ENCODE results near the gene HES2. TPM values are rescaled to one million over a fixed set of nuclear protein-coding genes. Genes with fewer than 3 reads are reported as not detected.

The HES2 gene
- total RNA-seq, 1 donor from 2014 or later = 0.10 TPM

DNA sequence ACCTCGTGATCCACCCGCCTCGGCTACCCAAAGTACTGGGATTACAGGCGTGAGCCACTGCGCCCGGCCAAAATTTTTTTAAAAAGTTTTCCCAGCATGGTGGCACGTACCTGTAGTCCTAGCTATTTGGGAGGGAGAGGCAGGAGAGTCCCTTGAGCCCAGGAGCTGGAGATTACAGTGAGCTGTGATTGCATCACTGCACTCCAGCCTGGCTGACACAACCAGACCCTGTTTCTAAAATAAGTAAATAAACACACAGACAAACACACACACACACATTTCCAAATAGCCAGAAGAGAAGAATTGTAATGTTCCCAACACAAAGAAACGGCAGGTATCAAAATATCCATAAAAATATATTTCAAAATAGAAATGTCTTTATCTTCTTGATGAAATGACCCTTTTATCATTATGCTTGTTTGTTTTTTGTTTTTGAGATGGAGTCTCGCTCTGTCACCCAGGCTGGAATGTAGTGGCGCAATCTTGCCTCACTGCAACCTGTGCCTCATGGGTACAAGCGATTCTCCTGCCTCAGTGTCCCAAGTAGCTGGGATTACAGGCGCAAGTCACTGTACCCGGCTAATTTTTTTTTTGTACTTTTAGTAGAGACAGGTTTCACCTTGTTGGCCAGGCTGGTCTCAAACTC lies 9.3 kb downstream of the HES2 start:
- no peak overlapping the region for H3K27ac Mint-ChIP-seq (ENCODE audit: unreplicated experiment)
- no peak overlapping the region for H3K4me3 Mint-ChIP-seq (ENCODE audit: unreplicated experiment)
- H3K27me3 Mint-ChIP-seq (ENCODE audit: unreplicated experiment) = peaks cover 6% of the 10 kb centered on the region
- TF ChIP-seq, protein P1, sequence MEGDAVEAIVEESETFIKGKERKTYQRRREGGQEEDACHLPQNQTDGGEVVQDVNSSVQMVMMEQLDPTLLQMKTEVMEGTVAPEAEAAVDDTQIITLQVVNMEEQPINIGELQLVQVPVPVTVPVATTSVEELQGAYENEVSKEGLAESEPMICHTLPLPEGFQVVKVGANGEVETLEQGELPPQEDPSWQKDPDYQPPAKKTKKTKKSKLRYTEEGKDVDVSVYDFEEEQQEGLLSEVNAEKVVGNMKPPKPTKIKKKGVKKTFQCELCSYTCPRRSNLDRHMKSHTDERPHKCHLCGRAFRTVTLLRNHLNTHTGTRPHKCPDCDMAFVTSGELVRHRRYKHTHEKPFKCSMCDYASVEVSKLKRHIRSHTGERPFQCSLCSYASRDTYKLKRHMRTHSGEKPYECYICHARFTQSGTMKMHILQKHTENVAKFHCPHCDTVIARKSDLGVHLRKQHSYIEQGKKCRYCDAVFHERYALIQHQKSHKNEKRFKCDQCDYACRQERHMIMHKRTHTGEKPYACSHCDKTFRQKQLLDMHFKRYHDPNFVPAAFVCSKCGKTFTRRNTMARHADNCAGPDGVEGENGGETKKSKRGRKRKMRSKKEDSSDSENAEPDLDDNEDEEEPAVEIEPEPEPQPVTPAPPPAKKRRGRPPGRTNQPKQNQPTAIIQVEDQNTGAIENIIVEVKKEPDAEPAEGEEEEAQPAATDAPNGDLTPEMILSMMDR (IDR thresholded peaks at IDR 0.05; ENCODE audit: unreplicated experiment) = no peak
- DNase-seq (ENCODE audit: low spot score) = no peak
- no peaks in the 10 kb centered on the region for H3K9me3 Mint-ChIP-seq (ENCODE audit: unreplicated experiment)
- H3K4me1 Mint-ChIP-seq (ENCODE audit: unreplicated experiment) = no peaks in the 10 kb centered on the region
- H3K36me3 Mint-ChIP-seq (ENCODE audit: low read depth, unreplicated experiment) = no peaks in the 10 kb centered on the region

DNA sequence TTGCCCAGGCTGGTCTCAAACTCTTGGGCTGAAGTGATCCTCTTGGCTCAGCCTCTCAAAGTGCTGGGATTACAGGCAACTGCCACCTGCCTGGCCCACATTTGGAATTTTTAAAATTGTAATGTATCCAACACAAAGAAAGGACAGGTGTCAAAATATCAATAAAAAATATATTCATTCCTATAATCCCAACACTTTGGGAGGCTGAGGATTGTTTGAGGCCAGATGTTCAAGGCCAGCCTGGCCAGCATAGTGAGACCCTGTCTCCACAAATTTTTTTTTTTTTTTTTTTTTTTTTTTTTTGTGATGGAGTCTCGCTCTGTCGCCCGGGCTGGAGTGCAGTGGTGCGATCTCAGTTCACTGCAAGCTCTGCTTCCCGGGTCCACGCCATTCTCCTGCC lies 10.0 kb downstream of the HES2 start:
- H3K27me3 Mint-ChIP-seq (ENCODE audit: unreplicated experiment) = peaks cover 5% of the 10 kb centered on the region
- H3K4me3 Mint-ChIP-seq (ENCODE audit: unreplicated experiment) = no peak overlapping the region
- H3K4me1 Mint-ChIP-seq (ENCODE audit: unreplicated experiment) = no peaks in the 10 kb centered on the region
- no peak overlapping the region for H3K27ac Mint-ChIP-seq (ENCODE audit: unreplicated experiment)
- no peaks in the 10 kb centered on the region for H3K9me3 Mint-ChIP-seq (ENCODE audit: unreplicated experiment)
- DNase-seq (ENCODE audit: low spot score) = no peak
- H3K36me3 Mint-ChIP-seq (ENCODE audit: low read depth, unreplicated experiment) = no peaks in the 10 kb centered on the region
- TF ChIP-seq, protein P1 (IDR thresholded peaks at IDR 0.05; ENCODE audit: unreplicated experiment) = no peak

DNA sequence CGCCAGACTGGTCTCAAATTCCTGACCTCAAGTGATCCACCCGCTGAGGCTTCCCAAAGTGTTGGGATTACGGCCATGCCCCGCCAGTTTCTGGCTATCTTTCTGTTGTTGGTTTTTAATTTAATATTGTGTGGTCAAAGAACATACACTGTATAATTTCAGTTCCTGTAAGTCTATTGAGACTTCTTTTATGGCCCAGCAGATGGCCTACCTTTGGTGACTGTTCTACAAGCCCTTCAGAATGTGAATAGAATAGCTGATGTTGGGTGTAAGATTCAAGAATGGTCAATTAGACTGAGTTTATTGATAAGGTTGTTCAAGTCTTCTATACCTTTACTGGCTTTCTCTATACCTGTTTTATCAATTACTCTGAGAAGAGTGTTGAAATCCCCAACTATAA lies 10.7 kb downstream of the HES2 start:
- Mint-ChIP-seq H3K9me3 (ENCODE audit: unreplicated experiment) (no peaks in the 10 kb centered on the region), H3K4me1 (ENCODE audit: unreplicated experiment) (no peaks in the 10 kb centered on the region), H3K27me3 (ENCODE audit: unreplicated experiment) (peaks cover 2% of the 10 kb centered on the region), H3K4me3 (ENCODE audit: unreplicated experiment) (no peak overlapping the region), H3K27ac (ENCODE audit: unreplicated experiment) (no peak overlapping the region), H3K36me3 (ENCODE audit: low read depth, unreplicated experiment) (no peaks in the 10 kb centered on the region)
- DNase-seq (ENCODE audit: low spot score) = no peak
- TF ChIP-seq, protein P1 (IDR thresholded peaks at IDR 0.05; ENCODE audit: unreplicated experiment) = no peak

DNA sequence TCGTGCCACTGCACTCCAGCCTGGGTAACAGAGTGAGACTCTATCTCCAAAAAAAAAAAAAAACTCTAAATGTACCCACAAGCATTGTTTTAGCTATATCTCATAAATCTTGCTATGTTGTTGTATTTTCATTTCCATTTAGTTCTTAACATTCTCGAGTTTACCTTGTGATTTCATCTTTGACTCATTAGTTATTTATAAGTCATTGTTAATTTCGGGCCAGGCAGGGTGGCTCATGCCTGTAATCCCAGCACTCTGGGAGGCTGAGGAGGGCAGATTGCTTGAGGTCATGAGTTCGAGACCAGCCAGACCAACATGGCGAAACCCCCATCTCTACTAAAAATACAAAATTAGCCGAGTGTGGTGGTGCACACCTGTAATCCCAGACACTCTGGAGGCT lies 11.7 kb downstream of the HES2 start:
- H3K4me3 Mint-ChIP-seq (ENCODE audit: unreplicated experiment) = no peak overlapping the region
- H3K4me1 Mint-ChIP-seq (ENCODE audit: unreplicated experiment) = no peaks in the 10 kb centered on the region
- TF ChIP-seq, protein P1 (IDR thresholded peaks at IDR 0.05; ENCODE audit: unreplicated experiment) = no peak
- H3K27me3 Mint-ChIP-seq (ENCODE audit: unreplicated experiment) = peaks cover 2% of the 10 kb centered on the region
- H3K9me3 Mint-ChIP-seq (ENCODE audit: unreplicated experiment) = no peaks in the 10 kb centered on the region
- no peaks in the 10 kb centered on the region for H3K36me3 Mint-ChIP-seq (ENCODE audit: low read depth, unreplicated experiment)
- no peak for DNase-seq (ENCODE audit: low spot score)
- no peak overlapping the region for H3K27ac Mint-ChIP-seq (ENCODE audit: unreplicated experiment)

DNA sequence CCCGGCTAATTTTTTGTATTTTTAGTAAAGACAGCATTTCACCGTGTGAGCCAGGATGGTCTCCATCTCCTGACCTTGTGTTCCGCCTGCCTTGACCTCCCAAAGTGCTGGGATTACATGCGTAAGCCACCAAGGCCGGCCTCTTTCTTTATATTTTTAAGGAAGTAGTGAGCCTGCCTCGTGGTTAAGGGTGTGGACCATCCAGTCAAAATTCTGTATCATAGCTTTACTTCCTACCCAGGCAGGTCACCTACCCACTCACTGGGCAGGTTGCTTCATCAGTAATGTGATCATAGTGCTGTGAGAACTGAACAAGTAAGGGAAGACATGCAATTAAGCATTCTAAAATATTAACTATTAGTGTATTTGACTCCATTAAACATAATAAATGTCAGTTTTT lies 18.0 kb downstream of the HES2 start:
- Mint-ChIP-seq H3K4me1 (ENCODE audit: unreplicated experiment) (no peaks in the 10 kb centered on the region), H3K9me3 (ENCODE audit: unreplicated experiment) (no peaks in the 10 kb centered on the region), H3K4me3 (ENCODE audit: unreplicated experiment) (no peak overlapping the region), H3K36me3 (ENCODE audit: low read depth, unreplicated experiment) (no peaks in the 10 kb centered on the region), H3K27ac (ENCODE audit: unreplicated experiment) (no peak overlapping the region), H3K27me3 (ENCODE audit: unreplicated experiment) (peaks cover 2% of the 10 kb centered on the region)
- no peak for DNase-seq (ENCODE audit: low spot score)
- TF ChIP-seq, protein P1 (IDR thresholded peaks at IDR 0.05; ENCODE audit: unreplicated experiment) = no peak

Measured in endothelial cell (in vitro differentiated cells).